GM19438 (cell line): ENCODE data around the gene DAPK3.
"Not testable (repeated sequence)": the region's sequence is repeated elsewhere in the genome, so short reads cannot be mapped to it uniquely, and the experiment has no call there.

Experiments used
- ATAC-seq: cut with Tn5 transposase; IDR thresholded peaks from one replicate; pipeline ENCODE4 v1.9.1; 2021; ENCODE audit warnings: low read depth; ENCODE audit not compliant: unreplicated experiment

DAPK3 gene

GRCh38 chr19:3970808-3971598 lies at the start of gene DAPK3:
TSS of gene DAPK3 (minus strand) at chr19:3971099. CDS start at chr19:3969735, 1,364 bp downstream.
- peak; percentile 82 for ATAC-seq

GRCh38 chr19:4019578-4019977 lies 48.7 kb upstream of the DAPK3 start:
- no peak for ATAC-seq

DNA sequence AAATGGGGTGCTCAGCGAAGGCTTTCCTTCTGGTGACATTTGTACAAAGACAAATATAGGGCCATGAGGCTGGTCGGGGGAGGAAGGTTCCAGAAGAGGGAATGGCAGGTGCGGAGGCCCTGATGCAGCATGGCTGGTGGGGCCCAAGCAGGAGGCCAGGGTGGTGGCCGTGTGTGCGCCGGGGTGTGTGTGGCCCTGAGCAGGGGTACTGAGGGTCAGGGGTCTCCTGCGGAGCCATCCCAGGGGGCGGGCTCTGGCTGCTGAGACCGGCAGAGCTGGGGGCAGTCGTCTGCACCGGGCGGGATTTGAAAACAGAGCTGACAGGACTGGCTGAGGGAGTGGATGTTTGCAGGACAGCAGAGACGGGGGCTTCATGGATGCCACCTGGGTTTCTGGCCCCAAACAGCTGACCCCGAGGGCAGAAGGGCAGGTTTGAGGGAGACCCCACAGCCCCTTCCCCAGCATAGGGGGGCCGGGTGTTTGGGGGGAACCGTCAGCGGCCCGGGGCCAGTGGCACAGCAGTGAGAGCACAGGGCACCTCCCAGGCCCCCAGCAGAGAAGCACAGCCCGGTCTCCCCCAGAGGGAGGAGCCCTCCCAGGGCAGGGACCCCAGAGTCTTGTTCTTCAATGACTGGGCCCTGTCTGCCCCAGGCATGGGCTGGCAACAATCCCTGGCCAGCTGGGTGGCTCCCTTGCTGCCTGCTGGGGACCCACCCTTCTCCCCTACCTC lies 48.0 kb upstream of the DAPK3 start:
- ATAC-seq: no peak

- no peak for ATAC-seq
Measured at GRCh38 chr19:4018140-4018613, 47.3 kb upstream of the DAPK3 start.

DNA sequence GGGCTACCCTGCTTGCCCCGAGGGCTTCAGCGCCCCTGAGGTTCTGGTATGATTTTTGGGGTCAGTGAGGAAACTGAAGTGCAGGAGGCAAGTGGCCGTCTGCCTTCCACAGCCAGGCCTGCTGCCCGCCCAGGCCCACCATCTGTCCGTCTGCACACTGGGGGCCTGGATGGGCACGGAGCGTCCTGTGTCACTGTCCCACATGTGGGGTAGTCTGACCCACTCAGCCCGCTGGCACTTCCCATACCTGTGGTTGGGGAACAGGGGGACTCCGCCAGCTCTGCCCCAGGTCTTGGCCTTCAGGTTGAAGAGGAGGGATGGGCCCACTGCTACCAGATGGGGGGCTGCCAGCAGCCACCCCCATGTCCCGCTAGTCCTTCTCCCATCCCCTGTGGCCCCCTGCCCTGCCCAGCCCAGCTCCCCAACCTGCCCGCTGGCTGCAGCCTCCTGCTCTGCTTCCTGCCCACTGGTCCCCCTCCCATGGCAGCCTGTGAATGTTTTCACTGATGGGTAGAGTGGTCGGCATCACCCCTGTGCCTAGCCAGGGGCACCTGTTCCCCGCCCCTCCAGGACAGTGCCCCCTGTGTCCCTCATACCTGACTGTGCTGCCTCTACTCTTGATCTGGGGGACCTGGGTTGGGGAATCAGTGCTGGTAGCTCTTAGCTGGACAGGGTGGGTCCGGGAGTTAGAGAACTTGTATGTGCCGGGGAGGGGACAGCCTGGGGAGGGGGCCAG lies 46.2 kb upstream of the DAPK3 start:
- ATAC-seq: no peak

DNA sequence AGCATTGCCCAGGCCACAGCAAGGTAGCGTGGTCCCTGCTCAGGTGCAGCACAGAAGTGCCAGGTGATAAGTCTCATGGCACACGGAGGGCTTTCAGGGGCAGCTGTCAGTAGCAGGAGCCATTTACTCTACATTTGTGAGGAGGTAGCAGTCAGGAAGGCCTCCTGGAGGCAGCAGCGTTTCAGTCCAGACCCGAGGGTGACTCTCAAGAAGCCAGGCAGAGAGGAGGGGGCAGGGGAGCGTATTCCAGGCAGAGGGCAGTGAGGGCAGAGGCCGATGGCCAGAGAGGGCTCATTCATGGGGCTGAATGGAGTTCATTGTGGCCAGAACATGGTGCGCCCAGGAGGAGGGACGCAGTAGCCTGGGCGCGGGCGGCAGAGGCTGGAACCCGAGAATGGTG lies 45.6 kb upstream of the DAPK3 start:
- no peak for ATAC-seq

DNA sequence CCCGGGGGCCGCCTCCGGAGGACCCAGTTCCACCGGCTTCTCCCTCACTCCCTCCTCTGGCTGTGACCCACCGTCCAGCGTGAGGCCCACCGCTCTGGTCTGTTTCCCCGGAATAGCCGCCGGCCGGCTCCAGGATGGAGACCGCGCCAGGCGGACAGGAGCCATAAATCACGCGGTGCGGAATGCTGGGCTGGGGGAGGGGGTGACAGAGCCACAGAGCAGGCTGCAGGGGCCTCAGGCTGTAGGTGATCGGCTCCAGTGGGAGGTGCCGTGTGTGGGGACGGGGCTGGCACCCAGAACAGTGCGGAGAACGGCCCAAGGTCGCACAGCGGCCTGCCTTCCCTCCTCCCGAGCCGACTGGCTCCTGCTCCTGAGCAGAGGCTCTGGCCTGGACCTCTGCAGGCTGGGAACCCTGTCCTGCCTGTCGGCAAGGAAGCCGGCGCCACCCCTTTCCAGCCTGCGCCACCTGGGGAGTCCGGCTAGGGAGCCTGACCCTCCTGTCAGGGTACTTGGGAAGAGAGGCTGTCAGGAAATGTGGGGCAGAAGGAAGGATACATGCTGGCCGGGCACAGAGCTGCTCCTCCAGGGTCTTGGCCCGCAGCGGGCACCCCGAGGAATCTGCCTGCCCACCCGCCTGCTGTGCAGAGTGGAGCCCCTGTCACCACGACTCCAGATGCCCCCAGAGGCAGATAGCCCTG lies 45.0 kb upstream of the DAPK3 start:
- no peak for ATAC-seq

GRCh38 chr19:4014541-4015491 lies 43.9 kb upstream of the DAPK3 start:
- ATAC-seq: no peak

GRCh38 chr19:4013886-4014540 lies 43.1 kb upstream of the DAPK3 start:
- ATAC-seq: no peak

DNA sequence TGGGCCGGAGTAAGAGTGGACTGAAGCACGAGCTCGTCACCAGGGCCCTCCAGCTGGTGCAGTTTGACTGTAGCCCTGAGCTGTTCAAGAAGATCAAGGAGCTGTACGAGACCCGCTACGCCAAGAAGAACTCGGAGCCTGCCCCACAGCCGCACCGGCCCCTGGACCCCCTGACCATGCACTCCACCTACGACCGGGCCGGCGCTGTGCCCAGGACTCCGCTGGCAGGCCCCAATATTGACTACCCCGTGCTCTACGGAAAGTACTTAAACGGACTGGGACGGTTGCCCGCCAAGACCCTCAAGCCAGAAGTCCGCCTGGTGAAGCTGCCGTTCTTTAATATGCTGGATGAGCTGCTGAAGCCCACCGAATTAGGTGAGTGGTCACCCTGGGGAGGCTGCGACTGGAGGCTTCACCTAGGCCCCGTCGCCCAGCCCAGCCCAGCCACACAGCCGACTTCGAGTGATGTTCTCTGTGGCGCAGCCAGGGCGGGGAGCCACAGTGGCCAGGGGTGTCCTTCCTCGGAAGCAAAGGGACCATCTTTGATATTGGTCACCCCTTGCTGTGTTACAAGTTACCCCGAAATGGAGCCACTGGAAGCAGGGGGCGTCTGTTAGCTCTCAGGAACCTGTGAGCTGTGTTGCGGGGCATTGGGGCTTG lies 42.2 kb upstream of the DAPK3 start:
- ATAC-seq: no peak

DNA sequence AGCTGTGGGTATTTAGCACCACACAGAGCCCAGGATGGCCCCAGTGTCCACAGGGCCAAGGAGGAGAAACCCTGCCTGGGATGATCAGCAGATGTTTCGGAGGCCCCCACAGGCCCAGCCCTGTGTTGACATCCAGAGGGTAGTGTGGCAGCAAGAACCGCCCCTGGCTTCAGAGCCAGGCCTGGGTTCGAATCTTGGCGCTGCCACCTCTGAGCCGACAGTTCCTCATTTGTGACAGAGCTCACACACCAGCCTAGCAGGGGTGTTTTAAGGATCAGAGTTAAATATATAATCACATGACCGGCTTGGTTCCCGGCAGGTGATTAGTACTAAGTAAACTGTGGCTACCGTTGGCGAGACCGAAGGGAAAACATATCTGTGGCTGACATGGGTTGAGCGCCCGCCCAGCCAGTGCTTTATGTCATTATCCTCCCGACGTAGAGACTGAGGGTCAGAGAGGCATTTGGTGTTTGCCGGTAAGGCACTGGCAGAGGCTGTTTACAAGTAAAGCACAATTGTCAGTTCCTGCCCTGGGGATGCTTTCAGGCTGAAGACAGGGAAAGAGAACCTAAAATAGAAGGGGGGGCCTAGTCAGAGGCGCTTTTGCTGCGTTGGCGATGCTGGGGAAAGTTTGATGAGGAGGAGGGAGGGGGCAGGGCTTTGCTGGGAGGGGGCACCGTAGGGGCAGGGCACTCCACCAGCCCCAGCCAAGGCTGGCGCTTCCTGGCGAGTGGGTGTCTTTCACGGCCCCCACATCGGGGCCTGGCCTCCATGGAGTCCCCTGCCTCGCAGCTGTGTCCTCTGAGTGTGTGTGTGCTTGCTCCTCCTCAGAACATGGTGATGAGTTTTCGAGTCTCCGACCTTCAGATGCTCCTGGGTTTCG lies 41.4 kb upstream of the DAPK3 start:
- no peak for ATAC-seq

DNA sequence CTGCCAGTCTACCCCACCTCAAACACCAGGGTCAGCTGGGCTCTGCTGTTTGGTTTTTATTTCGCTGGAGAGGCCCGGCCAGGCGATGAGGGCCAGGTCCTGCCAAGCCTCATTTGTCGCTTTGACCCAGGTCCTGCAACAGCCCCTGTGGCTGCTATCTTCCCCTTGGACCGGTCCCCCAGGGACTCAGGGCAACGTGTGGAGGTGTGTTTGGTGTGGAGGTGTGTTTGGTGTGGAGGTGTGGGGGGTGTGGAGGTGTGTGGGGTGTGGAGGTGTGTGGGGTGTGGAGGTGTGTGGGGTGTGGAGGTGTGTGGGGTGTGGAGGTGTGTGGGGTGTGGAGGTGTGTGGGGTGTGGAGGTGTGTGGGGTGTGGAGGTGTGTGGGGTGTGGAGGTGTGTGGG lies 40.5 kb upstream of the DAPK3 start:
- not testable (repeated sequence) for ATAC-seq

- no peak for ATAC-seq
Measured at GRCh38 chr19:4010808-4011110, 39.9 kb upstream of the DAPK3 start.

GRCh38 chr19:4009990-4010807 lies 39.3 kb upstream of the DAPK3 start:
- no peak for ATAC-seq

DNA sequence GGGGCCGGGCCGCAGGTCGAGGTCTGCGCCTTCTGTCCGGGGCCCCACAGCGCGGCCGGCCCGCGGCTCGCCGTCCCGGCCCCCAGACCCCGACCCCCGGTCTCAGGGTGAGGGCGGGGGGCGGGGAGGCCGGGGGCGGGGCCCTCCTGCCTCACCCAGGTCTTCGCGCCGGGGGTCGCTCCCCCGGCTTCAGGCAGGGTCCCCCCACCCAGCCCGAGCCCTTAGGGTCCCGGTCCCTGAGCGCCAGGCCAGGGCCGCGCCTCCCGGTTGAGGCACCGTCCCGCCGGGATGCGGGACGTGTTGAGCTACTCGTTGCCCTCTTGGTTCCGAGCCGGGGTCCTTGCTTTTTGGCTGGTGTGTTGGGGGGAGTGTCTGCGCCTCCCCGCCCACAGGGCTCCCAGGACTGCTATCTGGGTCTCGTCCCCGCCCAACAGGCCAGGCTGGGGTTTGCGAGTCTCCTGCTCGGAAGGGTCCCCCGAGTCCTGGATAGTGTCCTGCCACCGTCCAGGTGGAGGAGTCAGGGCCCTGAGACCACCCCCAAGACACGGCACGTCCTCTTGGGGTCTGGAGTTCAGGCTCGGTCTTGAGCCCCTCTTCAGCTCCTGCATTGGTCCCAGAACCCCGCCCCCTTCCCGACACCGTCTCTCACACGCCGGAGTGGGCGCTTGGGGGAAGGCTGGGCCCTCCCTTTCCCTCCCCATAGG lies 37.1 kb upstream of the DAPK3 start:
- ATAC-seq: peak; percentile 6
